Ovary (tissue), 9 donors: ENCODE measurements around the gene RIN3. TPM values are rescaled to one million over a fixed set of nuclear protein-coding genes. Genes with fewer than 3 reads are reported as not detected.

ENCODE experiments used
- DNase-seq, 5 donors: peaks; one replicate each; pipeline ENCODE4 v3.0.0-alpha.2; 2019 to 2020
- H3K27ac ChIP-seq, 2 donors: fragments of 200-600 bp; one replicate each; pipeline versions ENCODE4 v1.5.1 to v1.8.0; 2019 to 2022
- H3K27me3 ChIP-seq: fragments of 200-600 bp; one replicate; pipeline ENCODE4 v1.8.0; 2022
- H3K36me3 ChIP-seq: fragments of 200-600 bp; sonication (generic); one replicate; pipeline ENCODE4 v1.5.1; 2019
- H3K4me1 ChIP-seq: one replicate; pipeline ENCODE4 v1.8.1; 2013; ENCODE audit warnings: mild to moderate bottlenecking, moderate library complexity; ENCODE audit not compliant: insufficient read depth
- H3K4me3 ChIP-seq: fragments of 200-600 bp; sonication (generic); one replicate; pipeline ENCODE4 v1.5.1; 2017
- H3K9me3 ChIP-seq, 2 donors: fragments of 200-600 bp in 1 of 2; sonication (generic) in 1 of 2; one replicate each; pipeline versions ENCODE4 v1.5.1 to v1.8.1; 2013 to 2019; ENCODE audit warnings: mild to moderate bottlenecking in 1 of 2, moderate library complexity in 1 of 2
- CTCF ChIP-seq, 3 donors: fragments of 450-650 bp in 2 of 3; fragments of 200-600 bp in 1 of 3; IDR thresholded peaks; one replicate each; pipeline versions ENCODE4 v1.5.1 to v1.8.0; 2016 to 2022; ENCODE audit warnings: antibody characterized with exemption in 3 of 3, mild to moderate bottlenecking in 1 of 3
- EP300 ChIP-seq: sonication (generic); formaldehyde crosslinking; IDR thresholded peaks from one replicate; pipeline ENCODE4 v1.6.1; 2017; ENCODE audit warnings: antibody characterized with exemption
- POLR2A ChIP-seq: fragments of 450-650 bp; IDR thresholded peaks from one replicate; pipeline ENCODE4 v1.6.1; 2017; ENCODE audit warnings: antibody characterized with exemption, mild to moderate bottlenecking, moderate library complexity
- WGBS, 3 donors: extraction: QIAGEN DNeasy Blood & Tissue Kit in 1 of 3; methylation state at CpG; one replicate each; pipeline versions ENCODE4 v1.1.5 to v1.1.7; 2013 to 2017; 5-methylcytosine and 5-hydroxymethylcytosine counted together
- intact Hi-C, 4 donors: fragments of 100-400 bp; cut with DNase I; formaldehyde crosslinking; loops; one replicate each; pipeline versions ENCODE4 v1.11.0 to v1.15.1; 2022 to 2023
- polyA plus RNA-seq, 2 donors: library from polyadenylated mRNA; stranded (reverse); fragments of 200-250 nt in 1 of 2; fragments of 350-450 nt in 1 of 2; fragmentation: Illumina TruSeq in 1 of 2; extraction: RNeasy Lipid Tissue Mini Kit (QIAGEN cat#74804) in 1 of 2; gene quantifications; one replicate each; pipeline ENCODE4 v1.2.3, GENCODE V29; 2013 to 2014
- total RNA-seq, 7 donors: library from RNA; depleted of rRNA in 2 of 7; stranded (reverse); fragments of >200 nt in 2 of 7; fragmentation: NEBNext Ultra II Directional in 3 of 7; extraction: Animal tissue kit (Norgen Biotek cat#: 25700) in 3 of 7; gene quantifications; one replicate each; pipeline versions ENCODE4 v1.1.0 to v1.2.4, GENCODE V29; 2016 to 2023
- donor health status: DM: no; HTN: no; CAD: no; lungs with moderate emphysema.
- donor health status: DM: no; HTN: no; CAD: no.
- donor health status: Bipolar disorder and iron deficiency.
- donor health status: DM: yes; HTN: yes; CAD: no.
- donor health status: DM: no; HTN: no; CAD: no.
- donor health status: DM: yes; HTN: yes; CAD: no.

The RIN3 gene
- total and polyA plus RNA-seq, 9 donors, result 3.8 to 27.9 (median 13.9) TPM

- intact Hi-C loops, result no loop called here
- Histone ChIP-seq H3K36me3 (no peaks in the 10 kb centered on the region), H3K27ac (no peak overlapping the region), H3K4me3 (no peak overlapping the region), H3K27me3 (no peaks in the 10 kb centered on the region), H3K4me1 (peaks cover 11% of the 10 kb centered on the region), H3K9me3 (no peaks in the 10 kb centered on the region)
- DNase-seq, result no peak
- no peak for TF ChIP-seq CTCF (IDR thresholded peaks at IDR 0.05)
- TF ChIP-seq POLR2A, result no peak
- TF ChIP-seq EP300, result no peak
- 68 to 81% (median 75%) methylated on average over 6 of the region's 6 CpGs for WGBS, 3 donors
These were observed 51.6 kb downstream of the RIN3 start for GRCh38 chr14:92565040-92565717.

- no peak overlapping the region for H3K27ac ChIP-seq
- TF ChIP-seq CTCF (IDR thresholded peaks at IDR 0.05), result no peak
- TF ChIP-seq EP300, result no peak
- no peak for TF ChIP-seq POLR2A
- no peaks in the 10 kb centered on the region for H3K36me3 ChIP-seq
- intact Hi-C loops, result no loop called here
- no peak for DNase-seq
- no peaks in the 10 kb centered on the region for H3K27me3 ChIP-seq
- no peak overlapping the region for H3K4me3 ChIP-seq
- 68 to 74% (median 71%) methylated on average over 2 of the region's 2 CpGs for WGBS, 3 donors
- no peaks in the 10 kb centered on the region for H3K9me3 ChIP-seq
- peaks cover 11% of the 10 kb centered on the region for H3K4me1 ChIP-seq
These were observed 52.1 kb downstream of the RIN3 start for GRCh38 chr14:92565718-92566115.

- 94 to 98% (median 95%) methylated on average over 2 of the region's 2 CpGs for WGBS, 3 donors
- no peak overlapping the region for H3K27ac ChIP-seq
- no peaks in the 10 kb centered on the region for H3K27me3 ChIP-seq
- TF ChIP-seq POLR2A (no peak), EP300 (no peak), CTCF (IDR thresholded peaks at IDR 0.05) (no peak)
- no peaks in the 10 kb centered on the region for H3K9me3 ChIP-seq
- no peak for DNase-seq
- peaks cover 2% of the 10 kb centered on the region for H3K4me1 ChIP-seq
- no peak overlapping the region for H3K4me3 ChIP-seq
- intact Hi-C loops, result no loop called here
- no peaks in the 10 kb centered on the region for H3K36me3 ChIP-seq
These were observed 53.7 kb downstream of the RIN3 start for GRCh38 chr14:92567173-92567725.

- H3K27me3 ChIP-seq, result no peaks in the 10 kb centered on the region
- TF ChIP-seq POLR2A, result no peak
- TF ChIP-seq CTCF (IDR thresholded peaks at IDR 0.05), result no peak
- no peak for TF ChIP-seq EP300
- H3K27ac ChIP-seq, result no peak overlapping the region
- 76 to 78% (median 77%) methylated on average over 16 of the region's 16 CpGs for WGBS, 3 donors
- no peaks in the 10 kb centered on the region for H3K36me3 ChIP-seq
- H3K4me3 ChIP-seq, result no peak overlapping the region
- peaks cover under 1% of the 10 kb centered on the region for H3K4me1 ChIP-seq
- intact Hi-C loops, result no loop called here
- no peaks in the 10 kb centered on the region for H3K9me3 ChIP-seq
- no peak for DNase-seq
These were observed 55.3 kb downstream of the RIN3 start for GRCh38 chr14:92568621-92569479.
